Gastroesophageal sphincter (tissue), 4 donors: ENCODE results near the gene MTSS2. TPM values are rescaled to one million over a fixed set of nuclear protein-coding genes. Genes with fewer than 3 reads are reported as not detected.

ENCODE experiments used
- ATAC-seq: fragments of 150-250 bp; one replicate; pipeline ENCODE4 v1.9.1; 2016; ENCODE audit warnings: mild to moderate bottlenecking, moderate library complexity
- H3K27ac ChIP-seq, 4 donors: fragments of 200-600 bp; sonication (generic) in 3 of 4; 1 replicate in 3 of 4; 2 replicates in 1 of 4; pipeline ENCODE4 v1.5.1; 2016 to 2019
- H3K27me3 ChIP-seq: fragments of 200-600 bp; sonication (generic); one replicate; pipeline ENCODE4 v1.5.1; 2019
- H3K36me3 ChIP-seq, 2 donors: fragments of 200-600 bp; sonication (generic); one replicate each; pipeline ENCODE4 v1.5.1; 2019; ENCODE audit warnings: control low read depth in 1 of 2
- H3K4me1 ChIP-seq, 3 donors: fragments of 200-600 bp; sonication (generic); 1 replicate in 2 of 3; 2 replicates in 1 of 3; pipeline ENCODE4 v1.5.1; 2016 to 2019; ENCODE audit warnings: control low read depth in 2 of 3
- H3K4me3 ChIP-seq, 2 donors: fragments of 200-600 bp; sonication (generic); one replicate each; pipeline ENCODE4 v1.5.1; 2019; ENCODE audit warnings: mild to moderate bottlenecking in 1 of 2, moderate library complexity in 1 of 2
- H3K9me3 ChIP-seq, 3 donors: fragments of 200-600 bp; sonication (generic); one replicate each; pipeline ENCODE4 v1.5.1; 2017 to 2019; ENCODE audit warnings: control low read depth in 2 of 3
- EP300 ChIP-seq: sonication (generic); formaldehyde crosslinking; IDR thresholded peaks from one replicate; pipeline ENCODE4 v1.6.1; 2017; ENCODE audit warnings: antibody characterized with exemption, mild to moderate bottlenecking
- POLR2A ChIP-seq, 2 donors: fragments of 450-650 bp; IDR thresholded peaks; one replicate each; pipeline ENCODE4 v1.6.1; 2017; ENCODE audit warnings: antibody characterized with exemption in 2 of 2, mild to moderate bottlenecking in 2 of 2, moderate library complexity in 1 of 2
- POLR2AphosphoS5 ChIP-seq: sonication (generic); formaldehyde crosslinking; IDR thresholded peaks from one replicate; pipeline ENCODE4 v1.6.1; 2017; ENCODE audit warnings: antibody characterized with exemption
- WGBS, 2 donors: methylation state at CpG; one replicate each; pipeline ENCODE4 v1.1.5; 2018; ENCODE audit warnings: low coverage in 1 of 2; 5-methylcytosine and 5-hydroxymethylcytosine counted together
- total RNA-seq, 4 donors: library from RNA; depleted of rRNA; stranded (reverse); fragments of >200 nt; gene quantifications; one replicate each; pipeline ENCODE4 v1.1.0, GENCODE V29; 2016
- TF ChIP-seq, protein P1 (sequence below), 4 experiments: fragments of 200-600 bp in 2 of 4; fragments of 450-650 bp in 2 of 4; sonication (generic) in 1 of 4; IDR thresholded peaks; one replicate each; pipeline ENCODE4 v1.5.1; 2017 to 2019; ENCODE audit warnings: antibody characterized with exemption in 4 of 4, mild to moderate bottlenecking in 2 of 4, moderate library complexity in 2 of 4

MTSS2 gene
- total RNA-seq, 4 donors from 2014 or later: 70.9 to 234 (median 85.9) TPM

DNA sequence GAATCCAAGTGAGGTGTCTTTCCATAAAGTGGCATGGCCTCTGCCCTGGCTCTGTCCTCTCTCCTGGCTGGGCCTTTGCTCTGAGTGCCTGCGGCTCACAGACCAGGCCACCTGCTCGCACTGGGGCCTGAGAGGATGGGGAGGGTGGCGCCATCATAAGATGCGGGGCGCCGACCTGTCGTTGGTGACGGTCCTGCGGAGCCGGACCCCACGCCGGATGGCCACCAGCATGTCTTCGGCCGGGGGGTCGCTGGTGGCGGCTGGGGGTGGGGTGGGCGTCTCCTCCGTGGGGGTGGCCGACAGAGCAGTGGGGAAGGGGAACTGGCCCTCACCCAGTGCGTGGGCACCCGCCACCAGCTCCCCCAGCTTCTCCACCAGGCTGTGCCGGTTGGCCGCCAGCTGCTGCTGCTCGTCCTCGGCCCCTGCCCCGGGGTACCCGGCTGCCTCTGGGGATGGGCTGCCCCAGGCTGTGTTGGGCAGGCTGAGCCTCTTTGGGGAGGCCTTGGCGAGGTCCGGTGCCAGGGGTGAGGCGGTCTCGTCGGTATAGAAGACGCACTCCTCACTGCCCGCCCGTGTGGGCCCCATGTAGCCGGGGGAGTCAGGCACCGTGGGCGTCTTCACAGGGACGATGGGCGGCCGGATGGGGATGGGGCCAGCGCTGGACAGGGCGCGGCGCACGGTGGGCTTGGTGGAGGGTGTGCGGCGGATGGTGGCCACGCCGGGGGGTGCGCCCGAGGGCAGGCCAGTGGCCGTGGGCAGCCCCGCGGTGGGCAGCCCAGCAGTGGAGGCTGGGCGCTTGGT lies 22.1 kb downstream of the MTSS2 start:
- TF ChIP-seq EP300 (no peak), POLR2AphosphoS5 (no peak), POLR2A (IDR thresholded peaks at IDR 0.05) (no peak)
- TF ChIP-seq, protein P1, sequence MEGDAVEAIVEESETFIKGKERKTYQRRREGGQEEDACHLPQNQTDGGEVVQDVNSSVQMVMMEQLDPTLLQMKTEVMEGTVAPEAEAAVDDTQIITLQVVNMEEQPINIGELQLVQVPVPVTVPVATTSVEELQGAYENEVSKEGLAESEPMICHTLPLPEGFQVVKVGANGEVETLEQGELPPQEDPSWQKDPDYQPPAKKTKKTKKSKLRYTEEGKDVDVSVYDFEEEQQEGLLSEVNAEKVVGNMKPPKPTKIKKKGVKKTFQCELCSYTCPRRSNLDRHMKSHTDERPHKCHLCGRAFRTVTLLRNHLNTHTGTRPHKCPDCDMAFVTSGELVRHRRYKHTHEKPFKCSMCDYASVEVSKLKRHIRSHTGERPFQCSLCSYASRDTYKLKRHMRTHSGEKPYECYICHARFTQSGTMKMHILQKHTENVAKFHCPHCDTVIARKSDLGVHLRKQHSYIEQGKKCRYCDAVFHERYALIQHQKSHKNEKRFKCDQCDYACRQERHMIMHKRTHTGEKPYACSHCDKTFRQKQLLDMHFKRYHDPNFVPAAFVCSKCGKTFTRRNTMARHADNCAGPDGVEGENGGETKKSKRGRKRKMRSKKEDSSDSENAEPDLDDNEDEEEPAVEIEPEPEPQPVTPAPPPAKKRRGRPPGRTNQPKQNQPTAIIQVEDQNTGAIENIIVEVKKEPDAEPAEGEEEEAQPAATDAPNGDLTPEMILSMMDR (IDR thresholded peaks at IDR 0.05): no peak
- Histone ChIP-seq H3K4me3 (no peak overlapping the region), H3K36me3 (peaks cover 0 to 60% of the 10 kb centered on the region in 2 donors), H3K9me3 (no peaks in the 10 kb centered on the region), H3K27me3 (no peaks in the 10 kb centered on the region), H3K4me1 (peaks cover 0 to 36% (median 0%) of the 10 kb centered on the region in 3 donors), H3K27ac (peak overlapping the region in 3 of 4 donors; percentile 55 to 70 (median 59))
- WGBS, 2 donors: 95% methylated on average over 11 of the region's 56 CpGs; no CpG with 5 or more reads in 1 of the 2 donors
- ATAC-seq: peak; percentile 4

DNA sequence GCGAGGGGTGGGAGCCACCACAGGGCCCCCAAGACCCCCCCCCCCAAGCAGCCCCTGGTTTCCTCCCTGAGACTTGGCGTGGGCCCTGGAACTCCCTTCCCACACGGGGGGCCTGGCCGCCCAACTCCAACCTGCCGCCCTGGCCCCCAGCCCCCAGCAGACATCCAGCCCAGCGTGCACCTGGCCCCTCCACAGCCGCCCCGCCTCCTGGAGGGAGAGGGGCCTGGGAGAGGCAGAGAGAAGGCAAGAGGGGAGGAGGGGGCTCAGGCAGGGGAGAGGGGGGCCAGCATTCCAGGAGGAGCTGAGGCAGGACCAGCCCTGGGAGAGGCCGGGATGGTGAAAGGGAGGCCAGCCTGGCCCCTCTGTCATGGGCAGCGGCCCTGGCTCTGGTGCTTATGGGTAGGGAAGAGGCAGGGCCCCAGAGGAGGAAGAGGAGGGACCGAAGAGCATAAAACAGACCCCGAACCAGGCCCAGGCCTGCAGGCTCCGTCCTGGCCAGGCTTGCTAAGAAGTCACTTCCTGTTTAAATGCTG lies 22.8 kb downstream of the MTSS2 start:
- Histone ChIP-seq H3K4me3 (no peak overlapping the region), H3K36me3 (peaks cover 0 to 54% of the 10 kb centered on the region in 2 donors), H3K9me3 (no peaks in the 10 kb centered on the region), H3K27ac (peak overlapping the region in 3 of 4 donors; percentile 55 to 70 (median 59)), H3K27me3 (no peaks in the 10 kb centered on the region), H3K4me1 (peaks cover 0 to 36% (median 0%) of the 10 kb centered on the region in 3 donors)
- no peak for TF ChIP-seq POLR2A (IDR thresholded peaks at IDR 0.05)
- WGBS, 2 donors: 50% methylated on average over 4 of the region's 13 CpGs; no CpG with 5 or more reads in 1 of the 2 donors
- ATAC-seq: no peak

DNA sequence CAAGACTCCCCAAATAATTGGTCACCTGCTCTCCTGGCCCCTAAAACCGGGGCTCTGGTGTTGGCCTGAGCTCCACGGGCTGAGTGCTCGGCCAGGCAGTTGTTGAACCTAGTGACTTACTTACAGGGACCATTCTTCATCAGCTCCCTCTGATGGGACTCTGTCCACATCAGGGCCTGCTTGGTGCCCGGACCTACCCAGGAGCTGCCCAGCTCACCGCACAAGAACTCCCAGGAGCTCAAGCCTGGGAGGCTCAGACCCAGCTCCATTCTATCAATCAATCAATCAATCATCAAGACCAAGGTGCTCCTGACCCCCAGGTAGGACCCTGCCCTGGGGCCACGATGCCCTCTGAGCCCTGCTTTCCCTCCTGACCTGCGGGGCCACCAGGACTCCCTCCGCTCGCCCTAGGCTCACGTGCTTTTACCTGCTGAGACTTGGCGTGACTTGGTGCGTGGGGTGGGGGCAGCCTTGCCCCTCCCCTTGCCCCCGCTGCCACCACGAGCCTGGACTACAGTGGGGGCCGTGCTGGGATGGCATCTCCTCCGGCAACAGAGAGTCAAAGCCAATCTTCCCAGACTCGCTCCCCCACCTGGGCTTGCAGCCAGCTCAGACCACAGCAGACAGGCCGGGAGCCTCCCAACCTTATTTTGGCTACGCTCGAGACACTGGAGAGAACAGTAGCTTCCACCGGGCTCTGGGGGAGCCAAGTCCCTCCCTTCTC lies 23.8 kb downstream of the MTSS2 start:
- Histone ChIP-seq H3K4me1 (peaks cover 0 to 36% (median 0%) of the 10 kb centered on the region in 3 donors), H3K27me3 (no peaks in the 10 kb centered on the region), H3K9me3 (no peaks in the 10 kb centered on the region), H3K27ac (peak overlapping the region in 3 of 4 donors; percentile 55 to 70 (median 59)), H3K4me3 (no peak overlapping the region), H3K36me3 (peaks cover 0 to 45% of the 10 kb centered on the region in 2 donors)
- peak; percentile 17 for ATAC-seq
- 27 to 32% methylated on average over 4 to 7 of the region's 21 CpGs for WGBS, 2 donors
- no peak for TF ChIP-seq POLR2A (IDR thresholded peaks at IDR 0.05)
- TF ChIP-seq POLR2AphosphoS5: no peak
- TF ChIP-seq EP300: no peak
- TF ChIP-seq, protein P1 (IDR thresholded peaks at IDR 0.05): no peak

DNA sequence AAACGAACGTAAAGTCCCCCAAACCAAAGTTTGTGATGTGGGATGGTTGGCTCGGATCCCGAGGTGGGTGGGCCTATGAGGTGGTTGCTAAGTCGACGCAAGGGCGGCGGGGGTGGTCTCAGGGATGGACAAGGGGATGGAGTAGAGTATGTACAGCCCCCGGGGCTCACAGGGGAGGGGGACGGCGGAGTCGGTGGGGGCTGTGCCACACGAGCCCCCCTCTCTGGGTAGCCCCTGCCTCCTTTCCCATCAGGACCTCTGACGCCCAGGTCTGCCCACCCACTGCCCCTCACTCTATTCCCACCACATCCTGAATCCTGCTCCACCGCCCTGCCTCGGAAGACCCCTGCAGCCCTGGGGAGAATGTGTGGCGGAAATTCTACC lies 24.3 kb downstream of the MTSS2 start:
- Histone ChIP-seq H3K27me3 (no peaks in the 10 kb centered on the region), H3K36me3 (peaks cover 0 to 39% of the 10 kb centered on the region in 2 donors), H3K27ac (peak overlapping the region in 3 of 4 donors; percentile 55 to 70 (median 59)), H3K4me1 (peaks cover 0 to 36% (median 0%) of the 10 kb centered on the region in 3 donors), H3K4me3 (no peak overlapping the region), H3K9me3 (no peaks in the 10 kb centered on the region)
- TF ChIP-seq, protein P1 (IDR thresholded peaks at IDR 0.05): no peak
- TF ChIP-seq POLR2AphosphoS5: no peak
- TF ChIP-seq EP300: no peak
- TF ChIP-seq POLR2A (IDR thresholded peaks at IDR 0.05): no peak
- WGBS, 2 donors: 47 to 49% methylated on average over 4 to 13 of the region's 17 CpGs
- no peak for ATAC-seq

DNA sequence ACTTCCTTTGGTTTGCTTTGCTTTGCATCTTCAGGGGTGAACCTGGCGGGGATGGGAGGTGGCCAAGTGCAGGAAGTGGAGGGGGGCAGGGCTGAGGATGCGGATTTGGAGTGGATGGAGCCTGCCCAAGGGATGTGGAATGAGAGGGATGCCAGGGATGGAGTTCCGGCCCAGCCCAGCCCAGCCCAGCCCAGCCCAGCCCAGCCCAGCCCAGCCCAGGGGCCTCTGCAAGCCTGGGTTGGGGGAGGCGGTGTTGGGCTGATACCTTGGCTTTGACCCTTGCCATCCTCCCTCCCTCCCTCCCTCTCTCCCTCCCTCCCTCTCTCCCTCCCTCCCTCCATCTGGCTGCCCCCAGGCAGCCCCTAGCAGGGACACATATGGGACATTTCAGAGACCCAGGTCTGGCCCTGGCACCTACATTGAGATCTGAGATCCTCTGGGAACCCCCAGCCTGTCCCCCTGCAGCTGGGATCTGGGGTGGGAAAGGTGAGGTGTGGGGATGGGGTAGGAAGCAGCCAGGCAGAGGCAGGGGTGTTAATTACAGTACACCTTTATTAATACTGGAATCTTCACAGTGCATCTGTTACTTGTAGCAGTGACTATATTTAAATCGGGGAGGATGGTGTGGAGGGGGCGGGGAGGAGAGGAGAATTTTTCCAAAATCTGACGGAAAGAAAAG lies 25.0 kb downstream of the MTSS2 start:
- no peaks in the 10 kb centered on the region for H3K27me3 ChIP-seq
- no peak for ATAC-seq
- no peaks in the 10 kb centered on the region for H3K9me3 ChIP-seq
- H3K36me3 ChIP-seq: peaks cover 0 to 32% of the 10 kb centered on the region in 2 donors
- no peak for TF ChIP-seq EP300
- no peak for TF ChIP-seq POLR2A (IDR thresholded peaks at IDR 0.05)
- TF ChIP-seq, protein P1 (IDR thresholded peaks at IDR 0.05): no peak
- no peak for TF ChIP-seq POLR2AphosphoS5
- H3K4me1 ChIP-seq: peaks cover 0 to 36% (median 0%) of the 10 kb centered on the region in 3 donors
- no peak overlapping the region for H3K4me3 ChIP-seq
- peak overlapping the region in 2 of 4 donors; percentile 5 to 70 for H3K27ac ChIP-seq
- 0 to 22% methylated on average over 2 to 3 of the region's 7 CpGs for WGBS, 2 donors
